DND-41 (cell line): ENCODE results near the gene PMF1.

Experiments used
- EZH2 ChIP-seq: IDR thresholded peaks from 3 replicates; pipeline ENCODE4 v1.6.1; 2012; ENCODE audit warnings: borderline replicate concordance, low read depth, mild to moderate bottlenecking, moderate library complexity, low read length, inconsistent platforms; ENCODE audit not compliant: severe bottlenecking
- TF ChIP-seq, protein P1 (sequence below): IDR thresholded peaks from 2 replicates; pipeline ENCODE4 v1.5.1; 2012; ENCODE audit warnings: borderline replicate concordance, low read length, moderate library complexity, mild to moderate bottlenecking; ENCODE audit not compliant: poor library complexity, severe bottlenecking; ENCODE audit errors: extremely low read depth

DNA sequence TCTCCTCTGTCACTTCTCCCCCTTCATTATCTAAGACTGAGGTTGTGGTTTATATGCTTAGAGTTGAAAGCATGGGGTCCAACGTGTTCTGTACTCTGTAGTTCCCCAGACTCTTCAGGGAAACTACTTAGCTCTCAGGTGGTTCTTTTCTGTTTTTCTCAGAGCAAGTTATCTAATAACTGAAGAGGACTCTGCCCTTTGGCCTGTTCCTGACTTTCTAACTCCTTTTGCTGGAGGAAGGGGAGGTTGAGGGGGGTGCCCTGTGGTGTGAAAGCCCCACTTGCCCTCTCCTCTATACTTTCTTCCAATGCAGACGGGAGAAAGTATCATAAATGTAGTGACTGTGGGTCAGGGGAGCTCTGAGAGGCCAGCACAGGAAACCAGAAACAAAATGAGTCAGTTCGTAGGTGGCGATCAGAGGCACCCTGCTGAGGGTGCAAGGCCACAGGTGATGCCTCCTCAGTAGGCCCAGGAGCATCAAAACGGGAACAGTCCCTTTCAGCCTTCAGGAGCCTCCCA, 13.9 kb upstream of the PMF1 start:
- TF ChIP-seq, protein P1, sequence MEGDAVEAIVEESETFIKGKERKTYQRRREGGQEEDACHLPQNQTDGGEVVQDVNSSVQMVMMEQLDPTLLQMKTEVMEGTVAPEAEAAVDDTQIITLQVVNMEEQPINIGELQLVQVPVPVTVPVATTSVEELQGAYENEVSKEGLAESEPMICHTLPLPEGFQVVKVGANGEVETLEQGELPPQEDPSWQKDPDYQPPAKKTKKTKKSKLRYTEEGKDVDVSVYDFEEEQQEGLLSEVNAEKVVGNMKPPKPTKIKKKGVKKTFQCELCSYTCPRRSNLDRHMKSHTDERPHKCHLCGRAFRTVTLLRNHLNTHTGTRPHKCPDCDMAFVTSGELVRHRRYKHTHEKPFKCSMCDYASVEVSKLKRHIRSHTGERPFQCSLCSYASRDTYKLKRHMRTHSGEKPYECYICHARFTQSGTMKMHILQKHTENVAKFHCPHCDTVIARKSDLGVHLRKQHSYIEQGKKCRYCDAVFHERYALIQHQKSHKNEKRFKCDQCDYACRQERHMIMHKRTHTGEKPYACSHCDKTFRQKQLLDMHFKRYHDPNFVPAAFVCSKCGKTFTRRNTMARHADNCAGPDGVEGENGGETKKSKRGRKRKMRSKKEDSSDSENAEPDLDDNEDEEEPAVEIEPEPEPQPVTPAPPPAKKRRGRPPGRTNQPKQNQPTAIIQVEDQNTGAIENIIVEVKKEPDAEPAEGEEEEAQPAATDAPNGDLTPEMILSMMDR, result no peak
- TF ChIP-seq EZH2, result no peak
